ENCODE results near the gene SYNE3. TPM values are rescaled to one million over a fixed set of nuclear protein-coding genes. Genes with fewer than 3 reads are reported as not detected.

The SYNE3 gene
- total RNA-seq, 2 experiments from 2014 or later = 64.0 to 64.1 TPM

DNA sequence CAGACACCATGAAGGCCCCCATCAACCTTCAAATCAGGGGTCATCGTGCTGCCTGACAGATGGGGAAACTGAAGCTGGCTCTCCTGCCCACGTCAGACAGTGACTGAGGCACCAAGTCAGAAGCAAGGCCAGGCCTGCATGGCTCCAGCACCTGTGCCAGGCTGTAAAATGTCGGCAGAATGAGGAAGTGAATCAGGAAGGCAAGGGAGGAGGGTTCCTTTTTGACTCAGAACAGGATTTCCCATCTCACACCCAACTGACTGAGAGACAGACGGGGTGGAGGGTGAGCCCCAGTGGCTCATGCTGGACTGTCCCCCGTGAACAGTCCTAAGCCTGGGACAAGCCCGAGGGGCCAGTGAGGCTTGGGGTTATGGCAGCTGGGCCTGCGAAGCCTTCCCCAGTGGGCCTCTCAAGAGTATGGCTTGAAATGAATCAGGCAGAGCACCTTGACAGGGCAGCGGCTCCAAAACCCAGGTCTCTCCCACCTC, 20.9 kb downstream of the SYNE3 start:
- Mint-ChIP-seq H3K27me3 (no peaks in the 10 kb centered on the region), H3K9me3 (peaks cover 6% of the 10 kb centered on the region), H3K4me1 (ENCODE audit: low read depth) (peaks cover 56% of the 10 kb centered on the region), H3K4me3 (no peak overlapping the region), H3K27ac (peak overlapping the region; percentile 82), H3K36me3 (ENCODE audit: low read depth) (peaks cover 30% of the 10 kb centered on the region)
- intact Hi-C loops (cut with micrococcal nuclease) = no loop called here
- ATAC-seq = peak; percentile 66
- peak; percentile 41 for DNase-seq
- no peak for TF ChIP-seq CTCF (IDR thresholded peaks at IDR 0.05)
- CTCF ChIA-PET = interaction anchor here (1.0 to 1.6 kb wide), 4 partner anchors 21 to 69 kb away, joined by 3 to 5 read pairs (median 5); partner anchors contain the start of gene SYNE3
- POLR2A ChIA-PET = interaction anchor here (1.0 to 1.9 kb wide), 5 partner anchors 8 to 27 kb away, joined by 3 to 13 read pairs (median 4); no protein-coding TSS in a partner anchor

- no peak overlapping the region for H3K4me3 Mint-ChIP-seq
- ChIA-PET CTCF (no interaction called here), POLR2A (interaction anchor here (1.0 to 1.9 kb wide), 4 partner anchors 13 to 28 kb away, joined by 3 to 13 read pairs (median 4); no protein-coding TSS in a partner anchor)
- H3K9me3 Mint-ChIP-seq = peaks cover 6% of the 10 kb centered on the region
- intact Hi-C loops (cut with micrococcal nuclease) = no loop called here
- ATAC-seq = no peak
- no peak for DNase-seq
- H3K27me3 Mint-ChIP-seq = no peaks in the 10 kb centered on the region
- peak overlapping the region; percentile 82 for H3K27ac Mint-ChIP-seq
- H3K4me1 Mint-ChIP-seq (ENCODE audit: low read depth) = peaks cover 57% of the 10 kb centered on the region
- H3K36me3 Mint-ChIP-seq (ENCODE audit: low read depth) = peaks cover 29% of the 10 kb centered on the region
- no peak for TF ChIP-seq CTCF (IDR thresholded peaks at IDR 0.05)
These were observed 21.4 kb downstream of the SYNE3 start for GRCh38 chr14:95495076-95495475.

GRCh38 chr14:95494456-95494855, 22.0 kb downstream of the SYNE3 start:
- no peak overlapping the region for H3K27ac Mint-ChIP-seq
- no peak for TF ChIP-seq CTCF (IDR thresholded peaks at IDR 0.05)
- H3K4me3 Mint-ChIP-seq = no peak overlapping the region
- peaks cover 6% of the 10 kb centered on the region for H3K9me3 Mint-ChIP-seq
- H3K27me3 Mint-ChIP-seq = no peaks in the 10 kb centered on the region
- ATAC-seq (no peak), DNase-seq (no peak)
- ChIA-PET CTCF (interaction anchor here (0.8 to 1.2 kb wide), 2 partner anchors 31 to 33 kb away, joined by 4 read pairs; no protein-coding TSS in a partner anchor), POLR2A (interaction anchor here (0.9 to 1.3 kb wide), 3 partner anchors 12 to 50 kb away, joined by 3 to 4 read pairs (median 3); no protein-coding TSS in a partner anchor)
- H3K4me1 Mint-ChIP-seq (ENCODE audit: low read depth) = peaks cover 55% of the 10 kb centered on the region
- H3K36me3 Mint-ChIP-seq (ENCODE audit: low read depth) = peaks cover 29% of the 10 kb centered on the region
- intact Hi-C loops (cut with micrococcal nuclease) = no loop called here

GRCh38 chr14:95493976-95494375, 22.5 kb downstream of the SYNE3 start:
- intact Hi-C loops (cut with micrococcal nuclease) = no loop called here
- Mint-ChIP-seq H3K4me1 (ENCODE audit: low read depth) (peaks cover 50% of the 10 kb centered on the region), H3K36me3 (ENCODE audit: low read depth) (peaks cover 29% of the 10 kb centered on the region), H3K9me3 (peaks cover 6% of the 10 kb centered on the region), H3K27me3 (no peaks in the 10 kb centered on the region), H3K27ac (peak overlapping the region; percentile 46), H3K4me3 (no peak overlapping the region)
- CTCF ChIA-PET = interaction anchor here (0.8 to 1.3 kb wide), 4 partner anchors 15 to 47 kb away, joined by 3 to 4 read pairs (median 4); no protein-coding TSS in a partner anchor
- DNase-seq (no peak), ATAC-seq (no peak)
- POLR2A ChIA-PET = interaction anchor here (0.7 to 1.5 kb wide), 8 partner anchors 9 to 1706 kb away, joined by 3 to 4 read pairs (median 3); no protein-coding TSS in a partner anchor
- no peak for TF ChIP-seq CTCF (IDR thresholded peaks at IDR 0.05)

DNA sequence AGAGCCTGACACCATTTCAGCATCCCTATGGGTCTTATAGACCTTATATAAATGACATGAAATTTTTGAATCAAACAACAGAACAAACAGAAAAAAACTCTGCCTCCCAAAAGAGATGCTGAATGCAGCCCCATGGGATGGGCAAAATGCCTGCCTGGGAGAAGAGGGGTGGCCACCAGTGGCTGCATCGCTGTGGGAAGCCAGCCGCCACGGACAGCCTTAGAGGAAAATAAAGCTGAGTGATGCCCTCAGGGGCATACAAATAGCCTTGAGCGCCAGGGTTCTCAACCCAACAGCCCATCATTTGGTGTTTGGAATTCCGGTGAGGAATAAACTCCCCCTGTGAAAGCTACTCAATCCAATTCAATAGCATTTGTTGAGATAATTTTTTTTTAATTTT, 22.9 kb downstream of the SYNE3 start:
- Mint-ChIP-seq H3K4me3 (no peak overlapping the region), H3K36me3 (ENCODE audit: low read depth) (peaks cover 32% of the 10 kb centered on the region), H3K27ac (no peak overlapping the region), H3K9me3 (peaks cover 6% of the 10 kb centered on the region), H3K4me1 (ENCODE audit: low read depth) (peaks cover 50% of the 10 kb centered on the region), H3K27me3 (no peaks in the 10 kb centered on the region)
- POLR2A ChIA-PET = interaction anchor here (0.7 to 1.5 kb wide), 8 partner anchors 9 to 1706 kb away, joined by 3 to 4 read pairs (median 3); no protein-coding TSS in a partner anchor
- ATAC-seq (no peak), DNase-seq (no peak)
- no peak for TF ChIP-seq CTCF (IDR thresholded peaks at IDR 0.05)
- CTCF ChIA-PET = interaction anchor here (0.6 to 1.3 kb wide), 5 partner anchors 15 to 46 kb away, joined by 3 to 4 read pairs (median 3); no protein-coding TSS in a partner anchor
- intact Hi-C loops (cut with micrococcal nuclease) = no loop called here

All from activated CD8-positive, alpha-beta T cell treated with anti-CD3 and anti-CD28 coated beads for 36 hours (primary cell).